ENCODE data around the gene SPNS3. TPM values are rescaled to one million over a fixed set of nuclear protein-coding genes. Genes with fewer than 3 reads are reported as not detected.

Gene SPNS3
- polyA plus RNA-seq, 1 of the 3 experiments (the other 2 are of a cell fraction) = 0.05 TPM

GRCh38 chr17:4475463-4475862, 41.7 kb downstream of the SPNS3 start (continued):
- TF ChIP-seq CTCF (IDR thresholded peaks at IDR 0.05) = no peak
- no peak for TF ChIP-seq RAD21 (IDR thresholded peaks at IDR 0.05; ENCODE audit: low read length)
- TF ChIP-seq TEAD4 (IDR thresholded peaks at IDR 0.05; ENCODE audit: borderline replicate concordance, insufficient read depth) = no peak

- Histone ChIP-seq H3K4me1 (ENCODE audit: control insufficient read depth in 1 of 2, insufficient read depth in 2 of 2, low read depth in 1 of 2, low read length in 1 of 2) (peaks cover 0 to 24% of the 10 kb centered on the region in 2 experiments; a peak in 1 of 4 replicates), H3K79me2 (ENCODE audit: insufficient read depth) (no peaks in the 10 kb centered on the region), H3K4me2 (no peak overlapping the region), H2AFZ (ENCODE audit: low read depth) (no peak overlapping the region), H3K27ac (ENCODE audit: low read depth in 2 of 2, low read length in 1 of 2) (no peak overlapping the region), H3F3A (replicated peaks; ENCODE audit: insufficient read depth) (no peaks in the 10 kb centered on the region), H3K9me2 (no peaks in the 10 kb centered on the region), H4K20me1 (ENCODE audit: insufficient read depth) (no peaks in the 10 kb centered on the region), H3K36me3 (replicated peaks in 1 of 2; ENCODE audit: control insufficient read depth in 1 of 2, insufficient read depth in 2 of 2, low read length in 1 of 2) (no peaks in the 10 kb centered on the region), H3K9me3 (no peaks in the 10 kb centered on the region), H3K9ac (no peak overlapping the region), H3K27me3 (ENCODE audit: insufficient read depth) (no peaks in the 10 kb centered on the region), H3K4me3 (ENCODE audit: low read depth in 2 of 2, low read length in 1 of 2) (no peak overlapping the region)
- WGBS (ENCODE audit: low lambda C conversion rate) = 83% methylated on average over 11 of the region's 14 CpGs
- no peak for TF ChIP-seq TEAD4 (IDR thresholded peaks at IDR 0.05; ENCODE audit: borderline replicate concordance, insufficient read depth)
- POLR2A ChIA-PET = interaction anchor here (1.3 kb wide), 1 partner anchor 79 kb away, joined by 4 read pairs; the partner anchor contains the start of gene MYBBP1A
- no peak for DNase-seq
- CTCF ChIA-PET = interaction anchor here (0.7 to 1.3 kb wide), 4 partner anchors 54 to 150 kb away, joined by 3 to 4 read pairs (median 3); no protein-coding TSS in a partner anchor
These were observed 42.3 kb downstream of the SPNS3 start for GRCh38 chr17:4476017-4476416.

GRCh38 chr17:4476511-4477070, 42.9 kb downstream of the SPNS3 start:
- no peaks in the 10 kb centered on the region for H3F3A ChIP-seq (replicated peaks; ENCODE audit: insufficient read depth)
- ChIA-PET POLR2A (interaction anchor here (1.3 kb wide), 1 partner anchor 79 kb away, joined by 4 read pairs; the partner anchor contains the start of gene MYBBP1A), CTCF (interaction anchor here (0.7 to 1.3 kb wide), 4 partner anchors 23 to 149 kb away, joined by 3 to 4 read pairs (median 3); no protein-coding TSS in a partner anchor)
- no peak overlapping the region for H3K9ac ChIP-seq
- H3K4me2 ChIP-seq = no peak overlapping the region
- H3K4me3 ChIP-seq (ENCODE audit: low read depth in 2 of 2, low read length in 1 of 2) = no peak overlapping the region
- H3K27me3 ChIP-seq (ENCODE audit: insufficient read depth) = no peaks in the 10 kb centered on the region
- no peaks in the 10 kb centered on the region for H3K9me3 ChIP-seq
- no peaks in the 10 kb centered on the region for H3K9me2 ChIP-seq
- no peak overlapping the region for H2AFZ ChIP-seq (ENCODE audit: low read depth)
- 94% methylated on average over 8 of the region's 19 CpGs for WGBS (ENCODE audit: low lambda C conversion rate)
- no peak overlapping the region for H3K27ac ChIP-seq (ENCODE audit: low read depth in 2 of 2, low read length in 1 of 2)
- no peaks in the 10 kb centered on the region for H3K79me2 ChIP-seq (ENCODE audit: insufficient read depth)
- H3K36me3 ChIP-seq (replicated peaks in 1 of 2; ENCODE audit: control insufficient read depth in 1 of 2, insufficient read depth in 2 of 2, low read length in 1 of 2) = no peaks in the 10 kb centered on the region
- no peak for DNase-seq
- peaks cover 0 to 24% of the 10 kb centered on the region in 2 experiments; a peak in 1 of 4 replicates for H3K4me1 ChIP-seq (ENCODE audit: control insufficient read depth in 1 of 2, insufficient read depth in 2 of 2, low read depth in 1 of 2, low read length in 1 of 2)
- no peaks in the 10 kb centered on the region for H4K20me1 ChIP-seq (ENCODE audit: insufficient read depth)
- TF ChIP-seq USF2 (IDR thresholded peaks at IDR 0.05; ENCODE audit: borderline replicate concordance, low read depth, low read length) (no peak), GABPA (IDR thresholded peaks at IDR 0.05; ENCODE audit: low read depth) (no peak), FOXM1 (IDR thresholded peaks at IDR 0.05; ENCODE audit: low read depth) (no peak), RXRA (IDR thresholded peaks at IDR 0.05; ENCODE audit: borderline replicate concordance, low read depth) (no peak), NRF1 (IDR thresholded peaks at IDR 0.05; ENCODE audit: low read depth, low read length) (no peak), POLR2AphosphoS5 (IDR thresholded peaks at IDR 0.05; ENCODE audit: low read depth, low read length) (no peak), SMC3 (IDR thresholded peaks at IDR 0.05; ENCODE audit: low read depth, low read length) (no peak), MXI1 (IDR thresholded peaks at IDR 0.05; ENCODE audit: low read depth, low read length) (no peak), ZBTB33 (IDR thresholded peaks at IDR 0.05; ENCODE audit: borderline replicate concordance, low read depth) (no peak), IRF3 (IDR thresholded peaks at IDR 0.05; ENCODE audit: low read depth, low read length) (no peak), EP300 (IDR thresholded peaks at IDR 0.05; ENCODE audit: borderline replicate concordance in 1 of 2, low read depth in 1 of 2, low read length in 1 of 2) (no peak), CTCF (IDR thresholded peaks at IDR 0.05) (no peak), SIN3A (IDR thresholded peaks at IDR 0.05; ENCODE audit: borderline replicate concordance, low read depth, low read length) (no peak)
